GM13976 (cell line): ENCODE measurements around the gene ABCA7.

ENCODE experiments used
- DNase-seq: peaks from one replicate; pipeline ENCODE4 v3.0.0; 2012; ENCODE audit warnings: low spot score
- in situ Hi-C: fragments of 300-500 bp; cut with MboI; formaldehyde crosslinking; loops from one replicate; pipeline ENCODE4 v1.12.0; 2022; ENCODE audit warnings: low sequenced_read_pairs, mixed read lengths, inconsistent platforms; ENCODE audit not compliant: unreplicated experiment
- TF ChIP-seq, protein P1 (sequence below): IDR thresholded peaks from 2 replicates; pipeline ENCODE4 v1.5.1; 2012; ENCODE audit warnings: borderline replicate concordance, mild to moderate bottlenecking; ENCODE audit not compliant: insufficient read depth; ENCODE audit errors: extremely low read depth, missing control alignments, control extremely low read depth

ABCA7 gene

DNA sequence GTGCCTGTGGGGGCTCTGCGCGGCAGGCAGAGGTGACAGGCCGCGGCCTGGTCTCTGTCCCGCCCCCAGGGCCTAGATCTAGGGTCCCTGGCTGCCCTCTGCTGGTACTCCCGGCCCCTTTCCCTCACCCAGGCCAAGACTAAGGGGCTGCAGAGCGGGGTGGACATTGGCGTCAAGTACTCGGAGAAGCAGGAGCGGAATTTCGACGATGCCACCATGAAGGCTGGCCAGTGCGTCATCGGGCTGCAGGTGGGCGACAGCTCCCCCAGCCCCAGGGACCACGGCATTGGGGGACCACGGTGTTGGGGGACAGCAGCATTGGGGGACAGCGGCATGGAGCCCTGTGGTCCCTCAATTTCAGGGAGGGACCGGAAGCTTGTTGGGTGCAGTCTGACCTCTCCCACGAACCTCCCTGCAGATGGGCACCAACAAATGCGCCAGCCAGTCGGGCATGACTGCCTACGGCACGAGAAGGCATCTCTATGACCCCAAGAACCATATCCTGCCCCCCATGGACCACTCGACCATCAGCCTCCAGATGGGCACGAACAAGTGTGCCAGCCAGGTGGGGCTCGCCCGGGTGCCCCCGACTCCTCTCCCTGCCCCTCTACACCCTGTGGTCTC lies 3.8 kb upstream of the ABCA7 start:
- TF ChIP-seq, protein P1, sequence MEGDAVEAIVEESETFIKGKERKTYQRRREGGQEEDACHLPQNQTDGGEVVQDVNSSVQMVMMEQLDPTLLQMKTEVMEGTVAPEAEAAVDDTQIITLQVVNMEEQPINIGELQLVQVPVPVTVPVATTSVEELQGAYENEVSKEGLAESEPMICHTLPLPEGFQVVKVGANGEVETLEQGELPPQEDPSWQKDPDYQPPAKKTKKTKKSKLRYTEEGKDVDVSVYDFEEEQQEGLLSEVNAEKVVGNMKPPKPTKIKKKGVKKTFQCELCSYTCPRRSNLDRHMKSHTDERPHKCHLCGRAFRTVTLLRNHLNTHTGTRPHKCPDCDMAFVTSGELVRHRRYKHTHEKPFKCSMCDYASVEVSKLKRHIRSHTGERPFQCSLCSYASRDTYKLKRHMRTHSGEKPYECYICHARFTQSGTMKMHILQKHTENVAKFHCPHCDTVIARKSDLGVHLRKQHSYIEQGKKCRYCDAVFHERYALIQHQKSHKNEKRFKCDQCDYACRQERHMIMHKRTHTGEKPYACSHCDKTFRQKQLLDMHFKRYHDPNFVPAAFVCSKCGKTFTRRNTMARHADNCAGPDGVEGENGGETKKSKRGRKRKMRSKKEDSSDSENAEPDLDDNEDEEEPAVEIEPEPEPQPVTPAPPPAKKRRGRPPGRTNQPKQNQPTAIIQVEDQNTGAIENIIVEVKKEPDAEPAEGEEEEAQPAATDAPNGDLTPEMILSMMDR = peak; percentile 18
- in situ Hi-C loops = no loop called here
- no peak for DNase-seq

DNA sequence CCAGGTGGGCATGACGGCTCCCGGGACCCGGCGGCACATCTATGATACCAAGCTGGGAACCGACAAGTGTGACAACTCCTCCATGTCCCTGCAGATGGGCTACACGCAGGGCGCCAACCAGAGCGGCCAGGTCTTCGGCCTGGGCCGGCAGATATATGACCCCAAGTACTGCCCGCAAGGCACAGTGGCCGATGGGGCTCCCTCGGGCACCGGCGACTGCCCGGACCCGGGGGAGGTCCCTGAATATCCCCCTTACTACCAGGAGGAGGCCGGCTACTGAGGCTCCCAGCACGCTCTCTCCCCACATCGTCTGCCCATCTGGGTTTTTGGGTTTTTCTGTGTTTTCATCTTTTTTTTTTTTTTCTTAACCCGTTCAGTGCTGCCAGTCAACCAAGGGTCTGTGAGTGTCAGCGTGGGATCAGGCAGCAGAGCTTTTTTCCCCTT lies 2.3 kb upstream of the ABCA7 start:
- TF ChIP-seq, protein P1 = no peak
- in situ Hi-C loops = no loop called here
- DNase-seq = no peak

DNA sequence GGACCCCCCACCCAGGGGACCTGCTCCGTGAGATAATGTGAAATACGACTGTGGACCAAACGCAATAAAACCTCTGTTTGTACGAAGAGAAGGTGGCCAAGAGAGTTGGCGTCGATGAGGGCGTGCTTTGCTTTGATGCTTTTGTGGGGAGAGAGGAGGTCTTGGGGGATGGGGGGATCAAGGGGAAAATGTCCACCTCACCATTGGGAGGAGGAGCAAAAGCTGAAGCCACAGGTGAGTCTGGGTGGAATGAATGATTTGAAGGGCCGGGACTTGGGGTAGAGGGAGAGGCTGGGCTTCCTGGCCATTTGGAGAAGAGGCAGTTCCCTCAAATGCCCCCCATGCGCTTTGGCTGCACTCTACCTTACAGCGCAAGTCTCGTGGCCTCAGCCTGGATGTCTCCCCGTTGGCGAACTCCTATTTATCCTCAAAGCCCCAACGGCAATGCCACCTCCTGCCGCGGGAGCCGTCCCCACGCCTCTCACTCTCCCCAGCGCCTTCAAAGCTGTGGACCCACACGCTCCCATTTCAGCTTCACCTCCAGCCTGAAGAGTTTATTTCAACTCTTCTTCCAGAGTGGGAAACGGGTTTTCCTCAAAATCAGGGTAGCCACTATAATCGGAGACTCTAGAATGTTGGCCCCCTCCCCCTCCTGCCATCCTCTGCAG lies 795 bp upstream of the ABCA7 start:
- in situ Hi-C loops = no loop called here
- TF ChIP-seq, protein P1 = no peak
- DNase-seq = no peak

DNA sequence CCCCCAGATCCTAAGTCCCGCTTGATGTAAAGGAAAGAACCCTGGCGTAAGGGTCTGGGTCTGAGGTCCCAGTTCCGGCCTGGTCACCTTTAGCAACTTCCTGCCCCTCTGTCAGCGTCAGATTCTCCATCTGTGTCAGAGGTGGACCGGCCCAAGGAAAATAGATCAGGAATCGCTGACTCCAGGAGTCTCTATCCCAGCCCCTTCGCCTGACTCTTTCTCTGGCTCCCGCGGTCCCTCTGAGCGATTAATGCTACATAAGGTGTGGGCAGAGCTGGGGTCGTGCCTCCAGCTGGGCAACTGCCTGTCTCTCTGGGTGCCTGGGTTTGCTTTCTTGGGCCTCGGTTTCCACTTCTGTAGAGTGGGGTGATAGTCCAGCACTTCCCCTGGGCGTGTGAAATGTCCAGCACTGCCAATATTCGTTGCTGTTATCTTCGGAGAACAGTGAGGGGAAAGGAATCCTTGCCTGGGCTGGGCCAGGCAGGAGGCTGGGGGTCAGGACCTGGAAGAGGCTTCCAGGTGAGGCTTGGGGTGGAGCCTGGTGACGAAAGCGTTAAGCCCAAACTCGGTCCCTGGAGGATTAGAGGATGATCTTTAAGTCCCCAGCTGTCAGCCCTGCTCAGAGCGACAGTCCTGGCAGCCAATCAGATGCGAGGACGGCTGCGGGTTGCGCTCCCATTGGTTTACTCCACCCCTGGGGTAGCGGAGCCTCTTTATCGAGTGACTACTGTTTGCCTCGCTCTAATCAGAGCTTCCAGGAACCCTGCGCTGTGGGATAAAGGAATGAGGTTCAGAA lies 767 bp downstream of the ABCA7 start:
- TF ChIP-seq, protein P1 = no peak
- in situ Hi-C loops = no loop called here
- peak; percentile 99 for DNase-seq

DNA sequence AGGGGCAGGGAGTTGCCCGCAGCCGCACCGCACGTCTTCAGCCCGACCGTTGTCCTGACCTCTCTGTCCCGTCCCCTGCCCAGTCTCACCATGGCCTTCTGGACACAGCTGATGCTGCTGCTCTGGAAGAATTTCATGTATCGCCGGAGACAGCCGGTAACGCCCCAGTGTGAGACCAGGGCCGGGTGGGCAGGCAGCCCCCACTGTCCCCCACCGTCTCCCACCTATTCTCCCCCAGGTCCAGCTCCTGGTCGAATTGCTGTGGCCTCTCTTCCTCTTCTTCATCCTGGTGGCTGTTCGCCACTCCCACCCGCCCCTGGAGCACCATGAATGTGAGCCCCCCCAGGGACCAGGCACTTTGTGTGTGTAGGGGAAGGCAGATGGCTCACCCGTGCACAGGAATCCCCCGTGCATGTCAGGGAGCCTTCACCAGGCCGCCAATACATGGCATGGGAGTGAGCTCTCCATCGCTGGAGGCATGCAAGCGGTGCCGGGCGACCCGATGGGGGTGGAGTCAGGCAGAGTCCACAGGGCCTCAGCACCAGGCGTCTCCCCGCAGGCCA lies 1.4 kb downstream of the ABCA7 start:
- DNase-seq = no peak
- in situ Hi-C loops = no loop called here
- TF ChIP-seq, protein P1 = no peak
